ENCODE results near the gene ZBTB11. TPM values are rescaled to one million over a fixed set of nuclear protein-coding genes. Genes with fewer than 3 reads are reported as not detected.

ZBTB11 gene
- polyA plus RNA-seq, 1 donor from 2014 or later: 13.8 TPM

Other genes starting within 250 kb of the ZBTB11 start
- gene SENP7, start 163.9 kb downstream of the ZBTB11 start, polyA plus RNA-seq: 6.1 TPM
- gene TRMT10C, start 115.3 kb downstream of the ZBTB11 start, polyA plus RNA-seq: 39.8 TPM
- 119 TPM for gene PCNP, start 103.0 kb downstream of the ZBTB11 start, polyA plus RNA-seq
- 1,110 TPM for gene RPL24, start 9.6 kb upstream of the ZBTB11 start, polyA plus RNA-seq
- 6.1 TPM for gene CEP97, start 47.5 kb upstream of the ZBTB11 start, polyA plus RNA-seq
- gene NXPE3, start 102.1 kb upstream of the ZBTB11 start, polyA plus RNA-seq: 30.4 TPM
- 10.1 TPM for gene NFKBIZ, start 172.4 kb upstream of the ZBTB11 start, polyA plus RNA-seq

Data from IgD-negative memory B cell (primary cell).